A673 (cell line): ENCODE data around the gene CDT1.

Source experiments
- EZH2 ChIP-seq: fragments of 200-600 bp; sonication (generic); IDR thresholded peaks from 2 replicates; pipeline ENCODE4 v1.6.1; 2017; ENCODE audit warnings: borderline replicate concordance, low read depth, mild to moderate bottlenecking, mixed read lengths, antibody characterized with exemption, low read length; ENCODE audit not compliant: poor library complexity, severe bottlenecking
- TF ChIP-seq, protein P1 (sequence below): fragments of 300-800, 200-600 bp; sonication (generic); conservative IDR thresholded peaks from 2 replicates; pipeline ENCODE4 v1.5.1; 2017; ENCODE audit warnings: low read depth, mild to moderate bottlenecking, antibody characterized with exemption, low read length, moderate library complexity, mixed read lengths

DNA sequence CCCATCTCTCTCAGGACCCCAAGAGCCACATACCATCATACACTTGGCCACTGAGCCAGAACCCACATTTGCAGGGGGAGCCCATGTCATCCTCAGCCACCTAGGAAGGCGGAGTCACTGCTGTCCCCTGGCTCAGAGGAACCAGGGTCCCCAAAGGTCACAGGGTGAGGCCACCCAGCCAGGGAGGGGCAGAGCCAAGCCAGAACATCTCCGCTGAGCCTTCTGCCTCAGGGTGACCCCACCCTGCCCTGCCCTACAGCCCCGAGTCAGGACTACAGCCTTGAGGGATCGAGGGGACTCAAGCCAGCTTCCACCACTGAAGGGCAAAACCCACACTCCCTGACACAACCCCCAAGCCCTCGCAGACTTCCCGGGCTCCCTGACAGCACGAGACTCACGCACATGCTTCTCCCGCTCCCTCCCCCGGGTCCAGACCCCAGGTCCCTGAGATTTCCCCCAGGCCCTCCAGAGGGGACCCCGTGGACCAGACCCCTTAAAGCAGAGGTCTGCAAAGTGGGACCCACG, 36.0 kb upstream of the CDT1 start:
- TF ChIP-seq, protein P1, sequence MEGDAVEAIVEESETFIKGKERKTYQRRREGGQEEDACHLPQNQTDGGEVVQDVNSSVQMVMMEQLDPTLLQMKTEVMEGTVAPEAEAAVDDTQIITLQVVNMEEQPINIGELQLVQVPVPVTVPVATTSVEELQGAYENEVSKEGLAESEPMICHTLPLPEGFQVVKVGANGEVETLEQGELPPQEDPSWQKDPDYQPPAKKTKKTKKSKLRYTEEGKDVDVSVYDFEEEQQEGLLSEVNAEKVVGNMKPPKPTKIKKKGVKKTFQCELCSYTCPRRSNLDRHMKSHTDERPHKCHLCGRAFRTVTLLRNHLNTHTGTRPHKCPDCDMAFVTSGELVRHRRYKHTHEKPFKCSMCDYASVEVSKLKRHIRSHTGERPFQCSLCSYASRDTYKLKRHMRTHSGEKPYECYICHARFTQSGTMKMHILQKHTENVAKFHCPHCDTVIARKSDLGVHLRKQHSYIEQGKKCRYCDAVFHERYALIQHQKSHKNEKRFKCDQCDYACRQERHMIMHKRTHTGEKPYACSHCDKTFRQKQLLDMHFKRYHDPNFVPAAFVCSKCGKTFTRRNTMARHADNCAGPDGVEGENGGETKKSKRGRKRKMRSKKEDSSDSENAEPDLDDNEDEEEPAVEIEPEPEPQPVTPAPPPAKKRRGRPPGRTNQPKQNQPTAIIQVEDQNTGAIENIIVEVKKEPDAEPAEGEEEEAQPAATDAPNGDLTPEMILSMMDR, result no peak
- TF ChIP-seq EZH2, result no peak
